H4 (cell line): ENCODE data around the gene CCDC148. TPM values are rescaled to one million over a fixed set of nuclear protein-coding genes. Genes with fewer than 3 reads are reported as not detected.

ENCODE experiments used
- DNase-seq: peaks from one replicate; pipeline ENCODE4 v3.0.0-alpha.2; 2015; ENCODE audit warnings: low spot score
- total RNA-seq: library from RNA; depleted of rRNA; stranded (reverse); fragments of >200 nt; shearing (Covaris generic); gene quantifications from 2 replicates; pipeline ENCODE4 v1.2.3, GENCODE V29; 2014

The CCDC148 gene
- total RNA-seq, 1 experiment from 2014 or later = 0.52 TPM

DNA sequence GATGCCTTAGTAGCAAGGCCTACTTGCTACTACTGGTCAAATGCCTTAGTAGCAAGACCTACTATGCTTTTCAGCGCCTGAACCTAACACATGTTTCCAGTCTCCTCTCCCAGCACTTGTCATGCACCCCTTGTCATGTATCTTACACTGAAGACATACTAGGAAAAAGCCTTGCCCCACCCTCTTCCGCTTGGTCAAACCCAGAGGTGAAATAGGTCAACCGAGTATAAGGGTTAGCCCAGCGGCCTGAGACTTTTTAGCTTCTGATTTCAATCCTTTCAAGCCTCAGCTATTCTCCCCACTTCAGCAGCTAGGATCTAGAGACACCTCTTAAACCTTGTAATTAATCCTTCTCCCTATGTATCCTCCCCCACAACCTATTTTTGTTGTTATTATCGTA is 281.6 kb downstream of the CCDC148 start:
- no peak for DNase-seq

DNA sequence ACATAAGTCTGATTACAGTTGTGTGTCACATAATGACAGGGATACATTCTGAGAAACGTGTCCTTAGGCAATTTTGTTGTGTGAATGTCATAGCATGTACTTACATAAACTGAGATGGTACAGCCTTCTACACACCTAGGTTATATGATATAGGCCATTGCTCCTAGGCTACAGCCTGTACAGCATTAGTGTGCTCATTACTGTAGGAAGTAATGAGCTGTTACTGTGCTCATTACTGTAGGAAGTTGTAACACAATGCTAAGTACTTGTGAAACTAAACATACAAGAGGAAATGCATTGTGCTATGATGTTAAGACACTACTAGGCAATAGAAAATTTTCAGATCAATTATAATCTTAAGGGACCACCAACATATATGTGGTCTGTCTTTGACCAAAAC is 282.1 kb downstream of the CCDC148 start:
- no peak for DNase-seq

DNA sequence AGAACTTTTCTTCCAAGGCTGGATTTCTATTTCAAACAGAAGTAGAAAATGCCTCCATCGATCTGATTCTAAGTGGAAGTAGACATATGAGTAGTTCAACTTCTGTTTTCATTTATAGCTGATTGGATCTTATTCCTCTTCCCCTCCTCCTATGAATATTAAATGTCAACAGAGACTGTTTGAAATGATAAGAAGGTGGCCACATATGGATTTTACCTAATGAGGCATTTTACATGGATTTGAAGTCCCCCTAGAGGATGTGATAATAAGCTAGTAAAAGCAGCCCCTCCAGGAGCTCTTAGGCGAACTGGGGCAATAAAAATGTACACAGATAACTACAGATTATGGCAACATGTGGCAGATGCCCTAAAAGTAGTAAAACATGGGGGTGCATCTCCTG is 283.8 kb downstream of the CCDC148 start:
- no peak for DNase-seq

DNA sequence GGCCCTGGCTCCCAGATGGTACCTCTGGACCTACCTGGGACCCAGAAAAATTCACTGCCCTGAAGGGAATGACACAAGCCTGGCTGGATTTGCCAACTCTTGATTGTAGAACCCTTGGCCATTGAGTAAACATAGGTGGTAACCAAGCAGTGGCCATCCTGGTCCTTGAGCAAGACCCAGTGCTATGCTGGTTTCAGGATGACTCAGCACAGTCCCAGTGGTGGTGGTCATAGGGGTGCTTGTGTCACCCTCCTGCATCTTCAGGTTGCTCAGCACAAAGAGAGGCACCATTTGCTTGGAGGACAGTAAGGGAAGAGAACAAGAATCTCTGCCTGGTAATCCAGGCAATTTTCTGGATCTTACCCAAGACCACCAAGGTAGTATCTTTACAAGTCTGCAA is 302.0 kb downstream of the CCDC148 start:
- no peak for DNase-seq

DNA sequence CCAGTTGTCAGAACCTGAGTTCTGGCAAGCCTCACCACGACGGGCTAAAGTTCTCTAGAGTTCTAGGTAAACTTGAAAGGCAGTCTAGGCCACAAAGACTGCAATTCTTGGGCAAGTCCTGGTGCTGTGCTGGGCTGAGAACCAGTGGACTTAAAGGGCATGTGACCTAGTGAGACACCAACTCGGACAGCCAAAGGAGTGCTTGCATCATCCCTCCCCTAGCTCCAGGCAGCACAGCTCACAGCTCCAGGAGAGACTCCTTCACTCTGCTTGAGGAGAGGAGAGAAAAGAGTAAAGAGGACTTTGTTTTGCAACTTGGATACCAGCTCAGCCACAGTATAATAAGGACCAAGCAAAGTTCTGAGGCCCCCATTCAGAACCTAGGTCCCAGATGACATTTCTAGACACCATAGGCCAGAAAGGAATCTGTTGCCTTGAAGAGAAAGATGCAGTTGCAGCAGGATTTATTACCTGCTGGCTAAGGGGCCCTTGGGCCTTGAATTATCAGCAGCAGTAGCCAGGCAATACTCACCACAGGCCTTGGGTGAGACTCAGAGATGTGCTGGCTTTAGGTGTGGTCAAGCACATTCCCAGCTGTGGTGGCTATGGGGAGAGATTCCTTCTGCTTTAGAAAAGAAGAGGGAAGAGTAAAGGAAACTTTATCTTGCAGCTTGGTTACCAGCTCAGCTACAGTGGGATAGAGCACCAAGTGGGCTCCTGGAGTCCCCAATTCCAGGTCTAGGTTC is 303.1 kb downstream of the CCDC148 start:
- DNase-seq = no peak

DNA sequence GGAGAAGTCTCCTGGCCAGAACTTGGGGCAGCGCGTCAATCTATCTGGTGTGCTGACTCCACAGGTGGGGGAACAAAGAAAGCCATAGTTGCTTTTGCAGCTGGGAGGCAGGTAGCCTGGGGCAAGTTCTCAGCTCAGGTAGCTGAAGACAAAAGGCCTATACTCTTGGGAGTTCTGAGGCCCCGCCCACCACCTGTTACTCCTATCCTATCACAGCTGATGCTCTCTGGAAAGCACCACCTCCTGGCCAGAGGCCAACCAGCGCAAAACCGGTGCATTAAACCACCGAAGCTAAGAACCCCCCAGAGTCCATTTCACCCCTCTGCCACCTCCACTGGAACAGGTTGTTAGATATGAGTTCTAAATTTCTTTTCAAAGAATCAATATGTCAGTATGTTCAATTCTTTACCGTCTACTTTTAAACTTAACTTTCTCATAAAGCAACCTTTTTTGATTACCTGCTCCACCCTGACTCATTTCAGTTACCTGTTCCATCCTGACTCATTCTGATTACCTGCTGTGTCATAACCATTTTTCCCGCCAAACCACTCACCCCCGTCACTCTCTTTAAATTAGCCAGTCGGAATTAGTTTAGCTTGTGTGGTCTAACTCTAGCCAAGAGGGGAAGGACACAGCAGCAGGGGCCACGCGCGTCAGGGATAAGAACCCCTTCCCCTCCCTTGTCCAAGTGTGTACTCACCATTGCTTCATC is 311.5 kb downstream of the CCDC148 start:
- no peak for DNase-seq

DNA sequence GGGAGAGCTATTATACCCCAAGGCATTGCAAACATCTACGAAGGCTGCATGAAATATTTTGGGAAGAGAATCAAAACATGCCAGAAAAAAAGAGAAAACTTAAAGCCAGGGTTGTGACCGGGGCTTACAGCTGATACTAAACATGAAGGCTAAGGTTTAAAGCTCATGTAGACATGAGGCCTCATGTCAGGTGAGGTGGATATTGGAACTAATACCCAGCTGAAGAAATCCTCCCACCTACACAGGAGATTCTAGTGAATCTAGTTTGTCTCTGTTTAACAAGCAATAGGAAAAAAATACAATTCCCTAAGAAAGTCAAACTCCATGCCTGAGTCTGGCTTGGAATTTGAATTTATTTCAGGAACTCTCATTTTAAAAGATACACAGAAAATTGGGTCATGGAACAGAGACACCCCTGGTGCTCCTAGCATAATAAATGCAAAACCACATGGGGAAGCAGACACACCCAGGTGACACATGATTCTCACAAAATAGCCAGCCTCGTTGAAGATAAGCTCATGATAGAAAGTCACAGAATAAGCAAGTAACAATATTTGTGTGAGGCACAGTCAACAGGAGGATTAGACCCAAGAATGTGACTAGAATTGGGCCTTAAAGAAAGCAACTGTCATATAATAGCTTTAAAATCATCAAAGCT is 312.7 kb downstream of the CCDC148 start:
- no peak for DNase-seq

DNA sequence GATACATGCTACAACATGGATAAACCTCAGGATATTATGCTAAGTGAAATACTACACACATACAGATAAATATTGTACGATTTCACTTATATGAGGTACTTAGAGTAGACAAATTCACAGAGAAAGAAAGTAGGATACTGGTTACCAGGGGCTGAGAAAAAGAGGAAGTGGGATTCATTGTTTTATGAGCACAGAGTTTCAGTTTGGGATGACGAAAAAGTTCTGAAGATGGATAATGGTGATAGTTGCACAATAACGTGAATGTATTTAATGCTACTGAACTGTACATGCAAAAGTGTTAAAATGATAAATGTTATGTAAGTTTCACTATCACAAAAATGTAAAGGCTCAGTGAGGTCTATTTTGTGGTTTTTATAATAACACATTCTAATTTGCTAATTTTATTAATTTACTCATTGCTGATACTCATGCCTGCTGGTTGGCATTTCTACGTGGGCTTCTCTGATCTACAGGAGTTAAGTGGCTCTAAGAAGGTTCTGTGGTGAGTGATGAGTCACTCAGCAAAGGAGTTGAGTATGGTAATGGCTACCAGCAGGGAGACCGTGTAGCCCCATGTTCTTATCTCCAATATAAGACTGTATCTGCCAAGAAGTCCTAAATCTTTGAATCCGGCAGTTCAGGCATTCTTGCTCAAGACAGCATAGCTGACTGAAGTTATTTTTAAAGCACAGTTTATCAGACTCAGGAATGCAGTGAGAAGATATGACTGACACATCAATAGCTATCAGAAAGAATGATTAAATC is 313.8 kb downstream of the CCDC148 start:
- peak; percentile 25 for DNase-seq

DNA sequence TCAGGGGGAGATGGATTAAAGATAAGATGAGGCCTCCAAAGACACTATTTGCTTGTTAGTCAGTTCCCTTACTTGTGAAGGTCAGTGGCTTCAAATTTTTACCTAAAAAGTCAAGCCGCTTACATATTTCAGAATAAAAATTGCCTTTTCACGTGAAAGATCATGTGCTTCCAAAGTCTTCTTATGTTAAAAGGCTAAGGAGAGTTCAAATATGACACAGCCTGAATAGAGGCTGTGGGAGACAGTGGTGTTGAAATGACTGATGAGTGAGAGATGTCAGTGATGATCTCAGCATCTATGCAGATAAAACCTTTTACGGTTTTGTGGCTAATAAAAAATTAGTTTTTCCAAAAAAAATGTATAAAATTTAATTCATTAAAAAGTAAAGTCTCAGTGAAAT is 314.4 kb downstream of the CCDC148 start:
- DNase-seq = no peak

DNA sequence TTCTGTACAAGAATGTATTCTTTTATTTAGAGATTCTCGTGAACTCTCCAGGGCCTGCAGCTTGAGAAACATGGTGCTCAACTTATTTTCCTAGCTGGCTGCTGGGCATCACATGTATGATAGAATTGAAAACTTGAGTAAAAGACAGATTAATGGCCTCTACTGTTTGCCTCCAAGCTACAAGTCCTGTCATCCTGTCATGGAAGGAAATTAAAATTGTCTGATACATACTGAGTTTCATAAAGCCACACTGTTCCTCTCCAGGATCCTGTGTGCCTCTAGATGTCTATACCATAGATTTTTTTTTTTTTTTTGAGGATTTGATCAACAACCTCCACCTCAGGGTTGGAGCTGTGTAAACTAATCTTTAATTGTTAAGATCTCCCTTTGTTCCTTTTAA is 316.4 kb downstream of the CCDC148 start:
- no peak for DNase-seq

DNA sequence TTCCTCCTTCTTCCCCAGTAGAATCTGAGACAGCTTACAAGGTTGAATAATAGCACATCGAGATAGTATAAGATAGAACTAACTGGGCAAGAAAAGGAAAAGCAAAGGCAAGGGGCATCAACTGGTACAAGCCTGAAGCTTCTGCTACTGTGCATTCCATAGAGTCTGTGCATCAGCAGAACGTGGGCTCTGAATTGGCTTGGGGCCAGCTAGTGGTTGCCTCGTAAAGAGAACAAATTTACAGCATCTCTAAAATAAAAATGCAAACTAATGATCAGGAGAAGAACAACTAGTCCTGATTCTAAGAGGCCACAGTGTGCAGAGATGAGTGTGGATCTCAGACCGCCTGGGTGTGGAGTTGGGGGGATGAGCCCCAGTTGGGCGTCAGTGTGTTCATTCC is 318.3 kb downstream of the CCDC148 start:
- DNase-seq = no peak

DNA sequence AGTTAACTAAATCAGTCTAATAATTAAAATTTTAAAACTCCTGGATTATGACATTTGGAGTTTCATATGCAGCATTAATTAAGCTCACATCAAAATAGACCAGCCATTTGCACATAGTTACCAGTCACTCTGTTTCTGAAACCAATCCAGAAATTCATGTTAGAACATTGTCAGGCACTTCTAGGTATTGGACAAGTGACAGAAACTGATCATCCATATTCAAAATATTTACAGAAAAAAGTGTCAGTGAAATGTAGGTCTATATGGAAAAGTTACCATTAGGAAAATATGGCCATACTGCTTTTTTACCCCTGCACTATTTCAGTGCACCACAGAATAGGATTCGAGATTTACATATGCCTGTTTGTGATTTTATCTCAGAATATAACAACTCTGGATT is 321.5 kb downstream of the CCDC148 start:
- no peak for DNase-seq

DNA sequence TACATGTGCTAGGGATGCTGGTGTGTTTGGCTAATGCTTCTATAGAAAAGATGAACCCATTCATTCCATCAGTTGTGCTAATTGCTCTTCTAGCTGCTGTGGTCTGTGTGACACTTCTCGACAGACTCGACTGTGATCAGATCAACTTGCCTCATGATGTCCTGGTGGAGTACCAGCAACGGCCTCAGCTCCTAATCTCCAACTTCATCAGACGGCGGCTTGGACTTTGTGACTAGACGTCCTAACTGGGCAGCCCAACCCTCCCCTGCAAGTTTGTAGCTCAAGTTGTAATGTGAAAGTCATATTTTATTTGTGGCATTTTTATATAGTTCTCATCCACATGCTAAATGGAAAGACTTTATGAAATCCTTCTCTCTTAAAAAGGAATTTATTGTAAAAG is 321.9 kb downstream of the CCDC148 start:
- DNase-seq = no peak

DNA sequence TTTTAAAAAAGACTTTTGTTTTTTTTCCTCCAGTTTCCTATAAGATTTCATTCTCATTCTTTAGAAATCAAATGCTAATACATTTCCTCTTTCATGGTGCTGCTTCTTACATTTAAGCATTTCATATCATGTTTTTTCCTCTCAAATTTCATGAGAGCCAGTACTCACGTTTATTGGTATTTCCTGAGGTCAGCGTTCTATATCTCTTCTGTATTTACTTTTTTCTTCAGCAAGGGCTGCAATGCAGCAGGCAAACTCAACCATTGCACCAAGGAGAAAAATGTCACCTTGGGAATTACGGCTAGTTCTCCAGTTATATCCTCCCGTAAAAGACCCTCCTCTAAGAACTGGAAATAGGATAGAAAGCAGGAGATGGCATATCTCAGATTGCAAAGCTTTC is 322.5 kb downstream of the CCDC148 start:
- DNase-seq = no peak

DNA sequence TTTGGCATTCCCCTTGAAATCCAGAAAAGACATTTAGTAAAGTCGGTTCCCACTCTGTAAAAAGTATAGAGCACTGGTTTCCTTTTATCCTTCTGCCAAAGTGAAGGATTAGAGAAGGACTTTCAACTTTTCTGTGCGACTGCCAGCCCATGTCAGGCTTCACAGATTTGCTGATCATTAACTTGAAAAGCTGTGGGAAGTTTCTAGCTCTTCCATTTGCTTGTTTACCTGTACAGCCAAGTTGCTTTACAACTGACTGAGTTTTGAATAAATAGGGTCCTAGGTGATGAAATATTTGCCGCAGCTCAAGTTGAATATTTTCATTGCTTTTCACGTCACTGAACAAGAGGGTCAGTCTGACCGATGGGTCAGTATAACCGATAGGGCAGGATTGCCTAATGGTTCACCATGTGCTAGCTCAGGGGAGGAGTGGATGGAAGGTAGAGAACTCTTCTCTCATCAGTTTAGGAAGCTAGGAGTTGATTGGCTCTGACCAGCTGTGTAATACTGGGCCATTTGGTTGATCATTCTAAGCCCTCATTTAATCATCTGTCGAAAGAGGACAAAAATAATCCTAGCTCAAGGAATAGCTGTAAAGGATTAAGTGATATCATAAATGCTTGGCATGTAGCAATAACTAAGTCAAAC is 324.5 kb downstream of the CCDC148 start:
- DNase-seq = no peak

DNA sequence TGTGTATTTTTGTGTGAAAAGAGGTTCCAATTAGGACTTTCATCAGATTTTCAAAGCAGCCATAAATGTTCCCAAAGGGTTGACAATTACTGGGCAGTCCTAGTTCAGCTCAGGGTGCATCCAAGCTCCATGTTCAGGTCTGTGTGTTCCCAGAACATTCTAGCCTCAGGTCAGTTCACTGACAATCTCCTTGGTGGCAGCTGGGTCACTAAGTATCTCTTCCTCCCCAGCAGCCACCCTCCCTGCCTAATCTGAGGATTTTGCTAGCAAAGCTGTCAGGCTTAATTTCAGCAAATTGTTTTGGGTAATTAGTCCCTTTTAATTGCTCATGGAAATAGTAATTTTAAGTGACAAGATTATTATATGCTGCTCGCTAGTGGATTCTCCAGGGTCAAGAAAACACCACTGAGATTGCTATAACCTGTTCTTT is 325.1 kb downstream of the CCDC148 start:
- DNase-seq = no peak

DNA sequence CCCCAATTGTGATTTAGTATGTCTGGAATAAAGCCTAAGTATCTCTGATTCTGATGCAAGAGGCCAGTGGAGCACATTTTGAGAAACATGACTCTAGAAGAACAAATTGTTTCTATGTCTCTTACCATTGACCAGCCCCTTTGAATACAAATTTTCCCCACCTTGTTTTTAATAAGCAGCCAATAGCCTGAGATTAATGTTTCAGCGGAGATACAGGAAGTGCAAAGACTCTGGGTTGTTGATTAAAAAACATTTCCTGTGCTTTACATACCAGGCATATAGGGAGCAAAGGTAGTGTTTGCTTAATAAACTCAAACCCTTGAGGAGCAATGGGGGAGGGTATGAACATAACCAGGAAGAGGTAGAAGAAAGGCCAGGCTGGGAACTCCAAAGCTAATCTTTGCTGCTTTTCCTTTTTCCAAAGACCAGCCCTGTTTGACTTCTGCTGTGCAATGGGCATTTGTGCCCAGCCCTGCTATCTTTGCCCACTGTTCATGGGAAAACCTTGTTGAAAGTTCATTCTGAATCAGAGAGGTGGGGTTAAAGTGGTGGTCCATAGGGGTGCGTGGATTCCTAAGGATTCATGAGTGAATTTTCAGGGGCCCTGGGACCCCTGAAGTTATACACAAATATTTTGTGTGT is 325.6 kb downstream of the CCDC148 start:
- no peak for DNase-seq

DNA sequence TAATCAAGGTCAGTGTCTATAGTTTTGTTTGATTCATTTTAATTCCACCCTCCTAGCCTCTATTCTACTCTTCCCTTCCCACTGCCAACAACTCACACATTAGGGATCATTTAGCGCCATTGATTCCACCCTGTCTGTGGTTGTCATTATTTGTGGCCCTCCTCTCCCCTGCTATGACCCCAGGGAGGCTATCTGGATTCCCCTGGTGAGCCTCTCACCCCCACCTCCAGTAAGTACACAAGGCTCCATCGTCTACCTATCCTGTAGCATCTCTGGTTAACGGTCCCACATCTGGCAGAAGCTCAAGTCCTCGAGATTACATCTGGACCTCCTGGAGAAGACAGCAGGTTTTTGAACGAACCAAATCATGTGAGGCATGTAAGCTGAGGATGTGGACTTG is 327.5 kb downstream of the CCDC148 start:
- DNase-seq = no peak

DNA sequence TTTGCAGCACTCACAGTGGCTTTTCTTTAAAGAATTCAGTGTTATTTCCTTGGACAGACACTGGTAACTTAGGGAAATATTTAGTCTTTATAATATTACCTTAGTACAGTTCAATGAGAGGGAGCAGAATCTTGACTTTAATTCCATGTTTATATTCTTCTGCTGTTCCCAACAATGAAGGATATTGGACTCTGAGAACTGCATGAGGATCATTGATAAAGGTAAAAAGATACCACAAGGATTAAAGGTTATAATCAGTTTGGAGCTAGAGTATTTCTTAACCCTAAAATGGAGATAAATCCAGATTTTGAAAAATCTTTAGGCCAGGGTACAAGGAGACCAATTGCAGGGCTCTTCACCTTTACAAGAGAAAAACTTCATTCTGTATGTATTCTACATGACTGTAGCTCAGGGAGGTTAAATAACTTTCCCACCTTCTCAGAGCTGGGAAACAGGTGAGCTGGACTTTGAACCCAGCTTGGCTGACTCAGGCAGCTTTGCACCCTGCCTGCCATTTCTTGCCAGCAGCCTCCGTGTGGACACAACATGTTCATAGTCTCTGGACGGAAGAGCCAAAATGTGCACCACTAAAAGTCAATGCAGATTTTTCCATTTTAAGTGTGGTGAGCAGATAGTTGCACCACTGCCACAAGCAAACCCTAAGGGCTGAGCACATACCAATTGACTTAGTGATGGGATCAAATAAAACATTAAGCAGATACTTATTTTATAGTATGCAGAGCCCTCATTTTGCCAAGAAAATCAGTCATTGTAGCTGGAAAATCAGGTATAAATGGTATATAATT is 328.2 kb downstream of the CCDC148 start:
- DNase-seq = no peak

DNA sequence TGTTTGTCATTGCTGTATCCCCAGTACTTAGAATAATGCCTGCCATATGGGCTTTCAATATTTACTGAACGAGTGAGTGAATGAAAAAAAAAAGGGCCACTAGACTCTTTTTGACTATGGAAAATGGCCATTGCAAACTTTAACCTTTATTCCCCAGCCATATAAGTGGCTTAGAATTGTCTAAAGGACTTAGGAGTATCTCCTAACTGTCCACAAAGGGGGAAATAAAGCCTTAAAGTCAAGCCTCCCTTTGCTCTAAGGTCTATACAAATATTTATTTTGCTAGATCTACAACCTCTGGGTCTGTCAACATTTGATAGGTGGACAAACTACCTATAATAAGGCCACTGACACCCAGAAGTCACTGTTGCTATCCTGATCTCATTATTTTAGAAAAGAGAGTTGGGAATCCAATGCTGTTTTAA is 329.2 kb downstream of the CCDC148 start:
- DNase-seq = no peak
